Keratinocyte (primary cell): ENCODE results near the gene PRKCH.
"Not testable (repeated sequence)": the region's sequence is repeated elsewhere in the genome, so short reads cannot be mapped to it uniquely, and the experiment has no call there.

Experiments
- CTCF ChIP-seq, 3 experiments: IDR thresholded peaks in 1 of 3; conservative IDR thresholded peaks in 1 of 3; optimal IDR thresholded peaks in 1 of 3; 2 replicates in 2 of 3; 3 replicates in 1 of 3; pipeline versions ENCODE3 to v1.5.1; 2011; ENCODE audit warnings: low read length in 3 of 3, mild to moderate bottlenecking in 3 of 3, moderate library complexity in 2 of 3, control low read depth in 1 of 3, inconsistent platforms in 1 of 3; ENCODE audit not compliant: insufficient read depth in 2 of 3; ENCODE audit errors: extremely low read depth in 1 of 3
- EZH2 ChIP-seq: IDR thresholded peaks from one replicate; pipeline ENCODE4 v1.6.1; 2012; ENCODE audit warnings: inconsistent platforms, mild to moderate bottlenecking, low read length, moderate library complexity

- not testable (repeated sequence) for TF ChIP-seq CTCF (optimal IDR thresholded peaks at IDR 0.05 in 1 of 3, IDR thresholded peaks at IDR 0.05 in 1 of 3, conservative IDR thresholded peaks at IDR 0.05 in 1 of 3; ENCODE audit: extremely low read depth in 1 of 3, insufficient read depth in 2 of 3, low read length in 3 of 3); EZH2
These were observed 12.7 kb upstream of the PRKCH start for GRCh38 chr14:61308701-61309100.
